Smooth muscle cell of the pulmonary artery (primary cell): Measurements from ENCODE around the gene KRT25. TPM values are rescaled to one million over a fixed set of nuclear protein-coding genes. Genes with fewer than 3 reads are reported as not detected.

Source experiments
- total RNA-seq: library from RNA; depleted of rRNA; stranded (reverse); fragments of >200 nt; gene quantifications from 2 replicates; pipeline ENCODE4 v1.2.3, GENCODE V29; 2014

KRT25 gene
- not detected in 2 replicates for total RNA-seq

DNA sequence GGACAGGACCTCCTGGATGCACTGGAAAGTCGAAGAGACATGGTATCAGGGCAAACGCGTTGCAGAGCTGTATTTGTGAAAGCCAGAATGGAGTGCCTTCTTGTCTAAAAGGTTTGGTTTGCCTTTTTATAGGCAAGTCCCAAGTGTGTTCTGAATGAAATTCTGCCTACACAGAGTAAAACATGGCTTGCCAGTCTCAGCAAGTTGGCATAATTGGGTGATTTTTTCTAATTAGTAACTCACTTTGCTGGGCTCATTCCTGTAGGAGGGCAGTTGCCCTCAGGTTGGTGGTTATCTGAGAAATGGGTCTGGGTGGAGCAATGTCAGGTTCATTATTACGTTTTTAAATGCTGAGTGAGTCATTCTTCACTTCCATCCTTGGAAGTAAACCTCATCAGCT is at the start of gene KRT25:
TSS of gene KRT25 (minus strand) at position 101 of the 400 bp plus-strand sequence. CDS start at position 41, 60 bp downstream.

DNA sequence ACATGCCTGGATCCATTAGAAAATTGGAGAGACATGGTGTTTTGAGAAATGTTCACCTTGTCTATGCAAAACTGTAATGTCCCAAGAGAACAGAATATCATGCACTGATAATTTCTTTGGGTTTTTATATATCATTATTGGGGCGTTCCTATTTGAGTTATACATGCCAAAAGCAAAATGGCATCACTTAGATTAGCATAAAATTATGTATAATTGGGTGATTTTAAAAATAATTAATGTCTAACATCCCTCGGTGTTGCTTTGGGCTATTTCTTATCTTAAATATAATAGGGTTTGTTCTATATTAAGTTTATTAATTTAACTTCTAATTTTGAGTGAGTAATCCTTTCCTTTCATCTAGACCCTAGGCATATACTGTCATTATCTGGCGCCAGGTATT is 44.7 kb upstream of the KRT25 start, which contains the start of gene KRT28:
TSS of gene KRT28 (minus strand) at position 101 of the 400 bp plus-strand sequence. CDS start at position 35, 66 bp downstream.

DNA sequence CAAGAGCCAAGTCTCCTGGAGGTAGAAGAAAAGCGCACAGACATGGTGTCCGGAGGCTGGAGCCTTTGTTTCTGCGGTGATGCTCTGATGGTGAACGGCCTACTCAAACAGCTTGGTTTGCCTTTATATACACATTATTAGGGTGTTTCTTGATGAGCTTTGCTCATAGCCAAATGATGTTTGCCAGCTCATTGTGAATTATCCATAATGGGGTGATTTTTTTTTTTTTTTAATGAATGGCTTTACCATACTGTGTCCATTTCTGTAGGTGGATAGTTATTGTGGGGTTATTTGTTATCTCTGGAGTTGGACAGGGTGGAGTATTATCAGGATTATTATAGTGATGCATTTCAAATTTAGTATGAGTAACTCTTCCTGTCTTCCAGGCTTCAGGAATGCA is 27.3 kb upstream of the KRT25 start, which contains the start of gene KRT27:
TSS of gene KRT27 (minus strand) at position 101 of the 400 bp plus-strand sequence. CDS start at position 44, 57 bp downstream.

DNA sequence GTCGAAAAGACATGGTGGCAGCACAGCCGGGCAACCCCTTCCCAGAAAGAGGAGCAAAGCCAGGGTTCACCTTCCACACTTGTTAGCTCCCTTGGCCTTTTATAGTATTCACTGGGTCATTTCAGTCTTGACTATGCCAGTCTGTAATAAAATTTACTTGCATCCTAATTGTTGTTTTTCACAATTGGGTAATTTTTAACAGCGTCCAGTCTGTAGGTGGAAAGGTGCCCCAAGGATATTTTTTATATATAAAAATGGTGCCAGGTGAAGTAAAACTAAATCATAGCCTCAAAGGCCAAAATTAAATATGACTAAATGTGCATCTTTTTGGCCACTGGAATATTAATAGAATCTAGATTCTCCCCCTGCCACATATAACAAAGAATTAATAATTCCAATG is 17.0 kb upstream of the KRT25 start, which contains the start of gene KRT26:
TSS of gene KRT26 (minus strand) at position 101 of the 400 bp plus-strand sequence. CDS start at position 13, 88 bp downstream.

GRCh38 chr17:40703652-40704051 is 51.5 kb downstream of the KRT25 start, which contains the start of gene KRT24:
Gene KRT24, minus strand, starts transcription at chr17:40703752. Its CDS starts 59 bp downstream, at chr17:40703693.

Other genes starting within 250 kb of the KRT25 start
- 0.26 TPM in 1 of 2 replicates, not detected in the other for gene CCR7, start 189.9 kb downstream of the KRT25 start, total RNA-seq
- gene SMARCE1, start 107.5 kb downstream of the KRT25 start, total RNA-seq: 46.6 and 56.6 TPM in 2 replicates
- not detected in 2 replicates for gene KRT222, start 90.2 kb downstream of the KRT25 start, total RNA-seq
- gene KRT24, start 51.6 kb downstream of the KRT25 start, total RNA-seq: not detected in 2 replicates
- gene KRT26, start 16.9 kb upstream of the KRT25 start, total RNA-seq: not detected in 2 replicates
- not detected in 2 replicates for gene KRT27, start 27.2 kb upstream of the KRT25 start, total RNA-seq
- gene KRT28, start 44.6 kb upstream of the KRT25 start, total RNA-seq: not detected in 2 replicates
- gene KRT10, start 67.3 kb upstream of the KRT25 start, total RNA-seq: 3.1 and 4.3 TPM in 2 replicates
- not detected in 2 replicates for gene KRT12, start 111.9 kb upstream of the KRT25 start, total RNA-seq
- gene KRT20, start 129.9 kb upstream of the KRT25 start, total RNA-seq: not detected in 2 replicates
- gene KRT23, start 182.3 kb upstream of the KRT25 start, total RNA-seq: not detected in 2 replicates
- gene KRT39, start 211.6 kb upstream of the KRT25 start, total RNA-seq: not detected in 2 replicates
- not detected in 2 replicates for gene KRT40, start 229.0 kb upstream of the KRT25 start, total RNA-seq
- gene KRTAP3-3, start 238.8 kb upstream of the KRT25 start, total RNA-seq: not detected in 2 replicates
- not detected in 2 replicates for gene KRTAP3-2, start 244.6 kb upstream of the KRT25 start, total RNA-seq